Spleen (tissue), 11 donors: ENCODE results near the gene KLHL35. TPM values are rescaled to one million over a fixed set of nuclear protein-coding genes. Genes with fewer than 3 reads are reported as not detected.

Experiments
- DNase-seq: peaks from one replicate; pipeline ENCODE4 v3.0.0-alpha.2; 2020
- H3K27ac ChIP-seq, 8 donors: fragments of 200-600 bp; sonication (generic) in 7 of 8; 1 replicate in 4 of 8; 2 replicates in 4 of 8; pipeline versions ENCODE4 v1.5.0 to v1.8.0; 2016 to 2021; ENCODE audit warnings: inconsistent platforms in 4 of 8, mild to moderate bottlenecking in 4 of 8, moderate library complexity in 1 of 8
- H3K27me3 ChIP-seq, 7 donors: fragments of 200-600 bp; sonication (generic) in 6 of 7; replicated peaks in 1 of 7; 1 replicate in 4 of 7; 2 replicates in 3 of 7; pipeline versions ENCODE4 v1.5.0 to v1.8.0; 2016 to 2021; ENCODE audit warnings: inconsistent platforms in 3 of 7, mild to moderate bottlenecking in 1 of 7
- H3K36me3 ChIP-seq, 6 donors: fragments of 200-600 bp; sonication (generic) in 5 of 6; 1 replicate in 4 of 6; 2 replicates in 2 of 6; pipeline versions ENCODE4 v1.5.0 to v1.8.0; 2016 to 2021; ENCODE audit warnings: inconsistent platforms in 2 of 6
- H3K4me1 ChIP-seq, 6 donors: fragments of 200-600 bp; sonication (generic) in 5 of 6; 1 replicate in 3 of 6; 2 replicates in 3 of 6; pipeline versions ENCODE4 v1.5.0 to v1.8.0; 2016 to 2021; ENCODE audit warnings: inconsistent platforms in 3 of 6
- H3K4me3 ChIP-seq, 8 donors: fragments of 200-600 bp; sonication (generic) in 7 of 8; 1 replicate in 4 of 8; 2 replicates in 4 of 8; pipeline versions ENCODE4 v1.5.0 to v1.8.0; 2016 to 2021; ENCODE audit warnings: inconsistent platforms in 4 of 8, mild to moderate bottlenecking in 4 of 8, moderate library complexity in 2 of 8
- H3K9me3 ChIP-seq, 8 donors: fragments of 200-600 bp; sonication (generic) in 7 of 8; 1 replicate in 4 of 8; 2 replicates in 4 of 8; pipeline versions ENCODE4 v1.5.0 to v1.8.0; 2016 to 2021; ENCODE audit warnings: inconsistent platforms in 4 of 8
- CTCF ChIP-seq, 11 experiments: fragments of 200-600 bp in 7 of 11; fragments of 450-650 bp in 4 of 11; sonication (generic) in 4 of 11; IDR thresholded peaks in 8 of 11; conservative IDR thresholded peaks in 3 of 11; 1 replicate in 7 of 11; 2 replicates in 4 of 11; pipeline versions ENCODE4 v1.4.0 to v1.8.0; 2016 to 2021; ENCODE audit warnings: antibody characterized with exemption in 11 of 11, inconsistent platforms in 4 of 11, mild to moderate bottlenecking in 1 of 11
- POLR2A ChIP-seq, 3 donors: fragments of 450-650 bp; IDR thresholded peaks; one replicate each; pipeline ENCODE4 v1.5.1; 2017; ENCODE audit warnings: antibody characterized with exemption in 3 of 3, mild to moderate bottlenecking in 1 of 3
- POLR2AphosphoS5 ChIP-seq, 3 donors: sonication (generic); formaldehyde crosslinking; IDR thresholded peaks; one replicate each; pipeline ENCODE4 v1.5.1; 2017; ENCODE audit warnings: antibody characterized with exemption in 3 of 3
- WGBS, 5 donors: extraction: QIAGEN DNeasy Blood & Tissue Kit in 3 of 5; methylation state at CpG; one replicate each; pipeline versions ENCODE4 v1.1.5 to v1.1.7; 2013 to 2018; 5-methylcytosine and 5-hydroxymethylcytosine counted together
- intact Hi-C: fragments of 100-400 bp; cut with DNase I; formaldehyde crosslinking; loops from one replicate; pipeline ENCODE4 v1.15.0; 2023; ENCODE audit warnings: low total_unique reads
- polyA plus RNA-seq, 3 donors: library from polyadenylated mRNA; stranded (reverse); fragments of 200-250 nt; gene quantifications; one replicate each; pipeline ENCODE4 v1.2.1, GENCODE V29; 2013
- total RNA-seq, 7 donors: library from RNA; depleted of rRNA in 3 of 7; stranded (reverse); fragments of >200 nt in 3 of 7; fragmentation: NEBNext Ultra II Directional in 4 of 7; extraction: Animal tissue kit (Norgen Biotek cat#: 25700) in 4 of 7; gene quantifications; one replicate each; pipeline versions ENCODE4 v1.1.0 to v1.2.1, GENCODE V29; 2016 to 2021
- donor health status: healthy with polysubstance abuse.
- donor health status: DM: no; HTN: no; CAD: no; lungs with moderate emphysema.
- donor health status: DM: no; HTN: no; CAD: no.
- donor health status: Bipolar disorder and iron deficiency.
- donor health status: healthy.
- donor health status: DM: no; HTN: no; CAD: no.
- donor health status: DM: yes; HTN: yes; CAD: no.

KLHL35 gene
- total and polyA plus RNA-seq, 10 donors, result 0.19 to 3.8 (median 2.1) TPM

GRCh38 chr11:75449271-75449670 is 16.3 kb upstream of the KLHL35 start:
- intact Hi-C loops, result no loop called here
- 74 to 92% (median 87%) methylated on average over 2 to 10 of the region's 10 CpGs for WGBS, 5 donors

GRCh38 chr11:75447415-75447814 is 14.4 kb upstream of the KLHL35 start:
- intact Hi-C loops, result no loop called here
- Histone ChIP-seq H3K4me3 (no peak overlapping the region), H3K27me3 (no peaks in the 10 kb centered on the region), H3K4me1 (peaks cover 0 to 15% (median 0%) of the 10 kb centered on the region in 6 donors), H3K36me3 (peaks cover 0 to 77% (median 9%) of the 10 kb centered on the region in 6 donors), H3K9me3 (peaks cover 0 to 5% (median 0%) of the 10 kb centered on the region in 8 donors), H3K27ac (peak overlapping the region in 1 of 8 donors; percentile 38)
- TF ChIP-seq POLR2AphosphoS5 (IDR thresholded peaks at IDR 0.05) (no peak), POLR2A (IDR thresholded peaks at IDR 0.05) (no peak), CTCF (IDR thresholded peaks at IDR 0.05 in 8 of 11, conservative IDR thresholded peaks at IDR 0.05 in 3 of 11) (no peak)
- whole genome bisulfite sequencing, 5 donors, result 67 to 81% (median 74%) methylated on average over 5 of the region's 5 CpGs
- no peak for DNase-seq

More at GRCh38 chr11:75449271-75449670, 16.3 kb upstream of the KLHL35 start:
- Histone ChIP-seq H3K27ac (peak overlapping the region in 1 of 8 donors; percentile 5), H3K4me1 (peaks cover 0 to 15% (median 0%) of the 10 kb centered on the region in 6 donors), H3K9me3 (peaks cover 0 to 5% (median 0%) of the 10 kb centered on the region in 8 donors), H3K4me3 (no peak overlapping the region), H3K36me3 (peaks cover 0 to 66% (median 3%) of the 10 kb centered on the region in 6 donors), H3K27me3 (no peaks in the 10 kb centered on the region)
- no peak for TF ChIP-seq POLR2A (IDR thresholded peaks at IDR 0.05)
- DNase-seq, result no peak

- WGBS, 5 donors, result 11 to 21% (median 16%) methylated on average over 6 of the region's 6 CpGs
- H3K27me3 ChIP-seq, result no peaks in the 10 kb centered on the region
- intact Hi-C loops, result loop anchor here (2.0 kb wide), 1 partner anchor 87 kb away; no protein-coding TSS in a partner anchor
- peaks cover 0 to 15% (median 0%) of the 10 kb centered on the region in 6 donors for H3K4me1 ChIP-seq
- no peak overlapping the region for H3K4me3 ChIP-seq
- H3K27ac ChIP-seq, result peak overlapping the region in 2 of 8 donors; percentile 13 to 35
- H3K9me3 ChIP-seq, result no peaks in the 10 kb centered on the region
- TF ChIP-seq POLR2A (IDR thresholded peaks at IDR 0.05) (no peak), POLR2AphosphoS5 (IDR thresholded peaks at IDR 0.05) (peak in 2 of 3 donors; percentile 42 to 52), CTCF (IDR thresholded peaks at IDR 0.05 in 8 of 11, conservative IDR thresholded peaks at IDR 0.05 in 3 of 11) (peak; percentile 89 to 98 (median 94))
- DNase-seq, result peak; percentile 88
- H3K36me3 ChIP-seq, result peaks cover 0 to 77% (median 11%) of the 10 kb centered on the region in 6 donors
These were observed 12.4 kb upstream of the KLHL35 start for GRCh38 chr11:75445315-75445953.

GRCh38 chr11:75443043-75443442 is 10.0 kb upstream of the KLHL35 start:
- Histone ChIP-seq H3K4me1 (peaks cover 0 to 8% (median 0%) of the 10 kb centered on the region in 6 donors), H3K4me3 (no peak overlapping the region), H3K36me3 (peaks cover 0 to 77% (median 16%) of the 10 kb centered on the region in 6 donors), H3K27ac (no peak overlapping the region), H3K27me3 (no peaks in the 10 kb centered on the region), H3K9me3 (no peaks in the 10 kb centered on the region)
- WGBS, 5 donors, result 85 to 90% (median 88%) methylated on average over 11 to 12 of the region's 12 CpGs
- TF ChIP-seq POLR2AphosphoS5 (IDR thresholded peaks at IDR 0.05), result peak in 1 of 3 donors; percentile 37
- no peak for TF ChIP-seq CTCF (IDR thresholded peaks at IDR 0.05 in 8 of 11, conservative IDR thresholded peaks at IDR 0.05 in 3 of 11)
- TF ChIP-seq POLR2A (IDR thresholded peaks at IDR 0.05), result no peak
- DNase-seq, result no peak
- intact Hi-C loops, result no loop called here
